Renal pelvis (tissue), 12 donors: Measurements from ENCODE around the gene CALM1. TPM values are rescaled to one million over a fixed set of nuclear protein-coding genes. Genes with fewer than 3 reads are reported as not detected.

Source experiments
- DNase-seq: peaks from one replicate; pipeline ENCODE4 v3.0.0-alpha.2; 2013
- long read RNA-seq, 16 experiments: transcript quantifications; one replicate each; lab custom pipeline, GENCODE V29; 2026
- polyA plus RNA-seq, 3 donors: library from polyadenylated mRNA; unstranded; fragments of 120-200 nt; gene quantifications; one replicate each; pipeline ENCODE4 v1.2.1, GENCODE V29; 2013; ENCODE audit not compliant: insufficient read length in 3 of 3

CALM1 gene
- 100 to 1,000 TPM; 315 to 363 (median 356) TPM for polyA plus RNA-seq
- long read RNA-seq, donor 1, full-length matches to known transcripts = 373 of 567 reads
- long read RNA-seq, donor 1, partial matches to known transcripts = 186 of 567 reads
- long read RNA-seq, donor 1, other reads (novel, unspliced or antisense) = 8 of 567 reads
- long read RNA-seq, donor 2, full-length matches to known transcripts = 484 of 886 reads
- long read RNA-seq, donor 2, partial matches to known transcripts = 395 of 886 reads
- long read RNA-seq, donor 2, other reads (novel, unspliced or antisense) = 7 of 886 reads
- long read RNA-seq, donor 3, full-length matches to known transcripts = 414 of 614 reads
- long read RNA-seq, donor 3, partial matches to known transcripts = 200 of 614 reads
- long read RNA-seq, donor 3, other reads (novel, unspliced or antisense) = 0 of 614 reads
- long read RNA-seq, donor 4, full-length matches to known transcripts = 427 of 581 reads
- long read RNA-seq, donor 4, partial matches to known transcripts = 154 of 581 reads
- long read RNA-seq, donor 4, other reads (novel, unspliced or antisense) = 0 of 581 reads
- long read RNA-seq, donor 5, full-length matches to known transcripts = 288 of 424 reads
- long read RNA-seq, donor 5, partial matches to known transcripts = 136 of 424 reads
- long read RNA-seq, donor 5, other reads (novel, unspliced or antisense) = 0 of 424 reads
- long read RNA-seq, donor 6, full-length matches to known transcripts = 357 of 555 reads
- long read RNA-seq, donor 6, partial matches to known transcripts = 191 of 555 reads
- long read RNA-seq, donor 6, other reads (novel, unspliced or antisense) = 7 of 555 reads
- long read RNA-seq, donor 7, full-length matches to known transcripts = 499 of 828 reads
- long read RNA-seq, donor 7, partial matches to known transcripts = 321 of 828 reads
- long read RNA-seq, donor 7, other reads (novel, unspliced or antisense) = 8 of 828 reads
- long read RNA-seq, donor 8, full-length matches to known transcripts = 197 of 329 reads
- long read RNA-seq, donor 8, partial matches to known transcripts = 132 of 329 reads
- long read RNA-seq, donor 8, other reads (novel, unspliced or antisense) = 0 of 329 reads
- long read RNA-seq, donor 9, full-length matches to known transcripts = 589 of 939 reads
- long read RNA-seq, donor 9, partial matches to known transcripts = 342 of 939 reads
- long read RNA-seq, donor 9, other reads (novel, unspliced or antisense) = 8 of 939 reads
- long read RNA-seq, donor 10, full-length matches to known transcripts = 363 of 546 reads
- long read RNA-seq, donor 10, partial matches to known transcripts = 178 of 546 reads
- long read RNA-seq, donor 10, other reads (novel, unspliced or antisense) = 5 of 546 reads
- long read RNA-seq, donor 11, full-length matches to known transcripts = 293 of 426 reads
- long read RNA-seq, donor 11, partial matches to known transcripts = 128 of 426 reads
- long read RNA-seq, donor 11, other reads (novel, unspliced or antisense) = 5 of 426 reads
- long read RNA-seq, donor 12, full-length matches to known transcripts = 499 of 805 reads
- long read RNA-seq, donor 12, partial matches to known transcripts = 293 of 805 reads
- long read RNA-seq, donor 12, other reads (novel, unspliced or antisense) = 13 of 805 reads
- long read RNA-seq, donor 13, full-length matches to known transcripts = 247 of 487 reads
- long read RNA-seq, donor 13, partial matches to known transcripts = 240 of 487 reads
- long read RNA-seq, donor 13, other reads (novel, unspliced or antisense) = 0 of 487 reads
- long read RNA-seq, donor 14 = 0 reads
- long read RNA-seq, donor 15 = 0 reads
- long read RNA-seq, donor 16, full-length matches to known transcripts = 489 of 849 reads
- long read RNA-seq, donor 16, partial matches to known transcripts = 351 of 849 reads
- long read RNA-seq, donor 16, other reads (novel, unspliced or antisense) = 9 of 849 reads

GRCh38 chr14:90396341-90397339 is at the start of gene CALM1:
CALM1 (plus strand) TSS chr14:90397029; CDS start chr14:90397231, 202 bp downstream.
- DNase-seq = peak; percentile 92

GRCh38 chr14:90348270-90348669 is 48.6 kb upstream of the CALM1 start:
- no peak for DNase-seq

- DNase-seq = no peak
These were observed 47.1 kb upstream of the CALM1 start for GRCh38 chr14:90349739-90350138.

- no peak for DNase-seq
These were observed 42.1 kb upstream of the CALM1 start for GRCh38 chr14:90354551-90355298.

GRCh38 chr14:90355540-90356518 is 41.0 kb upstream of the CALM1 start:
- no peak for DNase-seq

GRCh38 chr14:90356925-90357324 is 39.9 kb upstream of the CALM1 start:
- no peak for DNase-seq

GRCh38 chr14:90358359-90358758 is 38.5 kb upstream of the CALM1 start:
- DNase-seq = no peak

GRCh38 chr14:90361865-90362557 is 34.8 kb upstream of the CALM1 start:
- no peak for DNase-seq

GRCh38 chr14:90362558-90362896 is 34.3 kb upstream of the CALM1 start:
- DNase-seq = no peak

GRCh38 chr14:90368946-90369721 is 27.7 kb upstream of the CALM1 start:
- no peak for DNase-seq

- no peak for DNase-seq
These were observed 22.9 kb upstream of the CALM1 start for GRCh38 chr14:90373887-90374286.

- DNase-seq = no peak
These were observed 22.0 kb upstream of the CALM1 start for GRCh38 chr14:90374813-90375212.

GRCh38 chr14:90375934-90376333 is 20.9 kb upstream of the CALM1 start:
- DNase-seq = no peak

GRCh38 chr14:90378249-90378648 is 18.6 kb upstream of the CALM1 start:
- DNase-seq = no peak

- no peak for DNase-seq
These were observed 17.7 kb upstream of the CALM1 start for GRCh38 chr14:90379106-90379505.
